Esophagus squamous epithelium (tissue), 4 donors: ENCODE results near the gene SPACDR.

Experiments
- CTCF ChIP-seq, 6 experiments: fragments of 450-650 bp in 4 of 6; fragments of 200-600 bp in 2 of 6; sonication (generic) in 2 of 6; IDR thresholded peaks; one replicate each; pipeline ENCODE4 v1.5.1; 2016 to 2019; ENCODE audit warnings: antibody characterized with exemption in 6 of 6, mild to moderate bottlenecking in 4 of 6, moderate library complexity in 4 of 6
- POLR2A ChIP-seq, 4 donors: fragments of 450-650 bp; IDR thresholded peaks; one replicate each; pipeline ENCODE4 v1.6.1; 2017; ENCODE audit warnings: antibody characterized with exemption in 4 of 4, mild to moderate bottlenecking in 4 of 4, moderate library complexity in 3 of 4

GRCh38 chr7:100472854-100473499 lies 8.9 kb upstream of the SPACDR start:
- TF ChIP-seq CTCF (IDR thresholded peaks at IDR 0.05) (no peak), POLR2A (IDR thresholded peaks at IDR 0.05) (no peak)
